HG02623 (cell line): ENCODE data around the gene IL11RA.
A peak's percentile ranks its signal among the peaks of the same experiment; 100 is the strongest.

ENCODE experiments used
- ATAC-seq: cut with Tn5 transposase; IDR thresholded peaks from one replicate; pipeline ENCODE4 v1.9.1; 2021; ENCODE audit warnings: moderate library complexity; ENCODE audit not compliant: unreplicated experiment

IL11RA gene

DNA sequence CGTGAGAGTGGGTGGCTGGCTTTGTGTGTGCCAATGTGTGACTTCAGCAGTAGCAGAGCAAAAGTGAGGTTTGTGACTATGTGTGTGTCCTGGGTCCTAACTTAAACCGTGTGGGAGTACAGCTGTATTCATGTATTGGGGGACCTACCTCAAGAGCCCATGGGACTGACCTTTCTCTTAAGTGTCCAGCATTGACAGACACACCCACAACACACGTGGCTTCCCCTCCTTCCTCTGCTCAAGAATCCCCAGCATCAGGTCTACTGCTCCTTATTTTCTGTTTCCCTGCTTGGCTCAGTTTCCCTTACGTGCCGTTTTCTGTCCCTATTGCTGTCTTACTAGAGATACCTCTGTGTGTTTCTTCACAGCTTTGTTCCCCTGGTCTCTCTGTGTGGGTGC lies 616 bp downstream of the IL11RA start:
- ATAC-seq, result no peak

DNA sequence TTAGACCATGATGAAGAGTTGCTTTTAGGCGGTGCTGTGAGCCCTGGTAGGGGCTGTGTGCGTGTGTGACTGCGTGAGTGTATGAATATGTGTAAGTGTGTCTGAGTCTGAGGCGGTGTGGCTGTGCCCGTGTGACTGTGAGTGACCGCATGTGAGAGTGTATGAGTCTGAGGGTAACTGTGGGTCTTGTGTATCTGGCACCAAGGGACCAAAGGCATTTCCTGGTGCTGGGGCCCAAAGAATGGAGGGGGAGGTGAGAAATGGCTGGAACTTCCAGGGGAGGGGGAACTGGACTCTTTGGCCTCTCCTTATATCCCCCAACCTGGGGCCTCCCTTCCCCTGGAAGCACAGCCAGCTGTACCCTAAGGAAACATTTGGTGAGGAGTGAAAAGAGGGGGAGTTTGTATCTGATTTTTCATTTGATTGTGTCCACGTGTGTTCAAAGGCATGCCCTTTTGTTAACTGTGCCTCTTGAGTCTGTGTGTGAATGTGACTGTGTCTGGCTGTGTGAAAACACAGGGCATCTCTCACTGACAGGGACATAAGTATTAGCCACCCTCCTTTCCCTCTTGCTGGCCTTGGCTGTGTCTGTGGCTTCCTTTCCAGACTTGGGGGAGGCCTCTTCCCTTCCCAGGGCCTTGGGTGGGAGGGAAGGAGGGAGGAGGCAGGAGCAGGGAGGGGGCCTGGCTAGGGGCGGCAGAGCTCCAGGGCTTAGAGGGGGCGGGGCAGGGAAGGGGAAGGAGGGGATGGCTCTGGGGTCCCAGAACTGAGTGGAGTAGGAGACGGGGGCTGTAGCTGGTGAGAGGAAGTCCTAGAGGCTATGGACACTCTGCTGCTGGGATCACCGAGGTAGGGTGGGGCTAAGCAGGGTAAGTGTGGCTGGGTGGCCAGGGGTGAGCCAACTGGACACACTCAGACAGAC lies 1.4 kb downstream of the IL11RA start:
- ATAC-seq, result no peak

DNA sequence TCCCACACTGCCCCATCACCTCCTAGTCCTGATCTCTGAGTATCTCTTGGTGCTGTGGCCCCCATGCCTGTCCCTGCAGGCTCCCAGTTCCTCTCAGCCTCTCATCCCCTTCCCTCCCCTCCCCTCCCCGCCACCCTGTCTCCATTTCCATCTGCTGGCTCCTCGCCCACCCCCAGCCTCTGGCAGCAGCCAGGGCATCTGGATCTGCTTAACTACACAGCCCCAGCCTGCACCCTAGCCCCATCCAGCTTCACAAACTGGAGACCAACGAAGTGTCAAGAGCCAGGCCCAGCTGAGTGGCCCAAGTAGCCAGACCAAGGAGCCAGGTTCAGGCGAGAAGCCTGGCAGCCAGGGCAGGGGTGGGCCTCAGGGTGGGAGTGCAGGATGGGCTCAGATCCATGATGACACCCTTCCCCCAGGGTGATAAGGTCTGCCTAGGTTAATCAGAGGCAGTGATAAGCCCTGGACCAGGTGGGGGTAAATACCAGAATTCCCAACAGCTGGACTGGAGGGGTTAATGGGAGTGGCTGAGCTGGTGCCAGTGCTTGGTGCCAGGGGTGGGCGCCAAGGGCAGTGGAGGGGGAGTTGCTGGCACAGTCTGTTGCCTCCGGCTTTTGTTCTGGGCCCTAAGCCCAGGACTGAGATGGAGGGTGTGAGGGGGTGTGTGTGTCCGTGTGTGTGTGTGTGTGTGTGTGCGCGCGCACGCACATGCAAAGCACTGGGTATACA lies 2.5 kb downstream of the IL11RA start:
- ATAC-seq, result no peak

DNA sequence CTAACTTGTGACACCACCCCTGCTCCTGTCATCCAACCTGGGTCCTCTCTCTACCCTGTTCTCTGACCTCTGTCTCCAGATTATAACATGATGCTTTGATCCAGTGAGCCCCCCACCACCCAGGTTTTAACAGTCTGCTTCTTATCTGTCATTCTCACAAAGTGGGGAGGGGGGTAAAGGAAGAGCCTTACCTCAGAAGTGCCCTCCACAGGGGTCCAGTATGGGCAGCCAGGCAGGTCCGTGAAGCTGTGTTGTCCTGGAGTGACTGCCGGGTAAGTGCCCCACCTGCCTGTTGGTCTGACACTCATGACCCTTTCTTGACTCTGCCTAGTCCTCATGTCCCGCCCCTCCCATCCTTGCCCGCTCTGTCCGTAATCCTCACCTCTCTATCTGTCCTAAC lies 3.4 kb downstream of the IL11RA start:
- no peak for ATAC-seq

DNA sequence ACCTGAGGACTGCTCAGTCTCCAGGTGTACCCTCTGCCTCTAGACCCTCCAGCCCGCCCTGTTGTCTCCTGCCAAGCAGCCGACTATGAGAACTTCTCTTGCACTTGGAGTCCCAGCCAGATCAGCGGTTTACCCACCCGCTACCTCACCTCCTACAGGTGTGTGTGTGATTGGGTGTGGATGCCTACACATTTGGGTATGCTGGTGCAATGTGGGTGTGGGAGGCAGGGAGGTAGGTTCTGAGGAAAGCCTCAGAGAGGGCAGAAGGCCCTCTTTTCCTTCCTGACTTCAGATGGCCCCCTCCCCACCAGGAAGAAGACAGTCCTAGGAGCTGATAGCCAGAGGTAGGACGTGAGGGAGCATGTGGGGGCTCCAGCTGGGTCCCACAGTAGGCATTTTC lies 5.0 kb downstream of the IL11RA start:
- ATAC-seq, result no peak

DNA sequence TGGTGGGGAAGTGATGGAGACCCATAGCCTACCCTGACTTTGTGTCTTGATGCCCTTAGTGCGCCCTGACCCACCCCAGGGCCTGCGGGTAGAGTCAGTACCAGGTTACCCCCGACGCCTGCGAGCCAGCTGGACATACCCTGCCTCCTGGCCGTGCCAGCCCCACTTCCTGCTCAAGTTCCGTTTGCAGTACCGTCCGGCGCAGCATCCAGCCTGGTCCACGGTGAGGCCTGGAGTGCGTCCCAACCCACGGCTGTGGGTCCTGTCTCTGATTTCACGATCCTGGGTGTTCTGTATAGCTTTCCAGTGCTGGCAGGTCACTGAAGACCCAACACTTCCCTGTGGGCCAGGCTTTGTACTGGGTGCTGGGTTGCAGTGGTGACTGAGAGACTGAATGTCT lies 6.5 kb downstream of the IL11RA start:
- no peak for ATAC-seq

DNA sequence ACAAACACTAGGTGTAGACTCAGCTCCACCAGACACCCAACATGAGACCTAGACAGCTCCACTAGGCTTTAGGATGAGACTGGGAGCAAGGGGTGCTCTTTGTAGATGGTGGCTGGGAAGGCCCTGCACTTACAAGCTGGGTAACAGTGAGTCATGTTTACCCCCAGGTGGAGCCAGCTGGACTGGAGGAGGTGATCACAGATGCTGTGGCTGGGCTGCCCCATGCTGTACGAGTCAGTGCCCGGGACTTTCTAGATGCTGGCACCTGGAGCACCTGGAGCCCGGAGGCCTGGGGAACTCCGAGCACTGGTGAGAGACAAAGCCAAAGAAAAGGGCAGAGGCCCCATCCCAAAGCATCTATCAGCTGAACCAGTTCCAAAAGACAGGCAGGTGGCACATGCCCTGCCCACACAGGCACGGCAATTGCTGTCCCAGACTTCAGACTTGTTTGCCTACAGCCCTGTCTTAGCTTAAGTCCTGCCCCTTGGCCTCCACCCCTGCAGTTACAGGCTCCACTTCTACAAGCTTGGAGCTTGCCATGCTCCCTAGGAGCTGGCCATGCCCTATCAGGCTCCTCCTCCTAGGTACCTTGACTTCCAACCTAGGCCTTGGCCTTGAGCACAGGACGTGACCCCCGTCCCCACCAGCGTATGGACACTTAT lies 7.7 kb downstream of the IL11RA start:
- ATAC-seq, result no peak

DNA sequence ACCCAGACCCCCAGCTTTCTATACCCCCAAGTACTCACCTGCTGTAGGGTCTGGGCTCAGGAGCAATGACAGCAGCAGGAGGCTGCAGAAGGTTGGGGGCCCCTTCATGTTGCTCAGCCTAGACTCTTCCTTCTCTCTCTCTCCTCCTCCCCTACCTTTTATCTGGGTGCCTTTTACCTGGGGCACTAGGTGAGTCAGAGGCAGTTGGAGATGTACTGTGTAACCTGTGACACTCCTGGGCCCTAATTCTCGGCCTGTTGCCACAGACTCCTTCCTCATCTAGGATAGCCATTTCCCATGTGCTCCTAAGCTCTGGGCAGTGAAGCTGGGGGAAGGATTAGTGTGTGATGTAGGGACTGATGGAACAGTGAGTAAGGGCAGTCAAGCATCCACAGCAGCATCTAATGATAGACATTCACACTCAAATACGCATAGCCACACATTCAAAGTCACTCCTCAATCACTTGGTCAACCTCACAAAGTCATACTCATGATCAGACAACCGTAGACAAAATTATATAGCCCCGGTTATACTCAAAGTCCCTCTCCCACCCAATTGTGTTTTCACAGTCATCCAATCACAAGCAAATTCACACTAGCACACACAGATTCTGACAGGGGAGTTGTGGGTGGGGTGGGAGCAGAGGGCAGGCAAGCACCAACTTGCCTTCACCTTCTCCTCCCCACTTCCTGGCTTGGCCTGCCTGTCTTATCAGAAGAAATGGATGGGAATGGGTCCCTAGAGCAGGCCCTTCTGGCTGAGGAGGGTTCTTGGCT lies 10.7 kb downstream of the IL11RA start, which contains the start of gene CCL27:
Gene CCL27 (minus strand): TSS at position 132 of the 777 bp plus-strand sequence. CDS start 24 bp downstream, at position 108.
- no peak for ATAC-seq

DNA sequence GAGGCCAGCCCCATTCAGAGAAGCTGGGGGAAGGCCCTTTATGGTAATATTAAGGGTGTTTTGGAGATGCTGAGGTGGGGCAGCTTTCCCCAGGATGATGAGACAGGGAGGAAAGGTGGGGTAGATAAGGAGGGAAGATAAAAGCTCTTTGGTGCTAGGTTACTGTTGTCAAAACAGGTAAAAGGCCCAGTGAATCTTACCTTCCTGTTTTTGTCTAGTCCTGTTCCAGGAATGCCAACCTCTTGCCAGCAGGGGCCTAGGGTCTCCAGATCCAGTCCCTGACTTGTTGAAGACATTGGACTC lies 11.3 kb downstream of the IL11RA start:
- no peak for ATAC-seq

DNA sequence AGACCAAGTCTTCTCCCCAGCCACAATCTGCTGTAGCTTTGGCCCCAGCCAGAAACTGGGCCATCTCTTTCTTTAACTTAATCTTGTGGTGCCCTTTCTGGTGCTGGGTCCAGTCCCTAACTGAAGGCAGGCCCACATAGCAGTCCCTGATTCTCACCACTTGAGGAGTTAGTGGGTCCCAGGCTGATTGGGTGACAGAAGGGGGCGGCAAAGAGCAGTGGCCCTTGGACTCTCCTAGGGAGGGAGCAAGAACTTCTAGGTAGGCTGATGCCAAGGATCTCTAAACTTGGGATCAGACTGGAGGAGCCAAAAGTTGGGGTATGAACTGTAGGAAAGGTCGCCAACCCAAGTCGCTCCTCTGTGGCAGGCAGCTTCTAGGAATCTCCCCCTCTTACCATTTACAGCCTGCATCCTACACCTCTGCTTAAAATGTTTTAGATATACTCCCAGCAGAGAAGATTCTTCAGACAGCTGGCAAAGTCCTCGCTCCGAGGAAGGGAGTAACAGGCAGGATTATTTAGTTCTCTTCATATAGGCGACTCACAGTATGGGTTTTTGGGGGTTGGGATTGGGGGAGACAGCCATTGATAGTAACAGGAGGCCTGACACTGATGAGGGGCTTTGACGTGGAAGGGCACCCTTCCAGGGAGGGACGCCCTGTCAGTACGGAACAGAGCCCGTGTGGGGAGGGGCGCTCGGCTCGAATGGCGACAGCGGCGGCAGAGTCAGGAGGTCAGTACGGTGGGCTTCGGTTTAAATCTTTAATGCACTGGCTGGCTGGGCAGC lies 12.5 kb downstream of the IL11RA start:
- ATAC-seq, result peak; percentile 37

DNA sequence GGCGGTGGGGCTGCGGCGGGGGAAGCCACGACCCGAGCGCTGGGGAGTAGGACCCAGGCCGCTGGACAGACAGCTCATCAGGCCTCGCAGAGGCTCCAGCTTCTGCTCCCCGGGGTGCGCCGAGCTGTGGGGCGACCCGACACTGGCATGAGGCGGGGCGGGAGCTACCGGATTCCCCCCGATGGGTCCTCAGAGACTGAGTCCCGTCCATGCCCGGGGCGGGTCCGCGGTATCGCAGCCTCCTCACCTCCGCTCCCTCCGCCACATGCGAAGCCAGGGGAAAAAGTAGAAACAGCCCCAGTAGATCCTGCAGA lies 13.0 kb downstream of the IL11RA start:
- ATAC-seq, result peak; percentile 26

DNA sequence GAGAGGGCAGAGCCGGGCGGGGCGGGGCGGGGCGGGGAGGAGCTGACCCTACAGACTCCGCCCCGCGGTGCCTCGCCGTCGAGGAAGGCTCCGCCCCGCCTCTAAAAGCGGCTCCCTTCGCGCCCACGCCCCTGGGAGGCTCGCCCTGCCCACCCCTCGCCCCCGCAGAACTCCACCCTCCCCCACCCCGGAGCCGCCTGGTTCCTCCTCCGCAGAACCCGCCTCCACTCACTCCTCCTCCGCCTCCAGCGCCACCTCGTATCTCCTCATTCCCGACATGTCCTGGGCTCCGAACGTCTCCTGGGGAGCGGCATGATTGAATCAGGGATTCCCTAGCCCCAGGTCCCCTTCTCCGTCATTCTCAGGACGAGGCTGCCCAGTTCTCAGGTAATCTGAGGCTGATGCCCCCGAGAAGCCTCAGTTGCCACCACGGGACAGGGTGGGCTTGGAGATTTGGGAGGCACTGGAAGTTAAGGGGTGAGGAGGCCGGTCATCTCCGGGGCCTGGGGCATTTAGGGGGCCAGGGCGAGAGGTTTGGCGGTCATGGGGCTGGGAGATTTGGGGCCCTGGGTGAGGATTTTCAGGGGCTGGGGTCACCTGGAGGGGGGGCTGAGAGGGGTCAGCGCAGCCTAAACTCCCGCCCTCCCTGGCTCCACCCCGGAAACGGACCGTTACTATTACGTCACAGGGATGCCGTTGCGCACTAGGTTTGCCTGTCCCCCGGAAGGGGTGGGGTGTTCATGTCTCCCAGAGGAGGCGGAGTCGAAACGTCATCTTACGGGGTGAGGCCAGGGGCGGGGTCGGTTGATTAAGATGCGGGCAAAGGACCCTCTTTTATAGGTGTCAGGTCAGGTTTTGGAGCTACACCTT lies 13.6 kb downstream of the IL11RA start:
- ATAC-seq, result peak; percentile 67

DNA sequence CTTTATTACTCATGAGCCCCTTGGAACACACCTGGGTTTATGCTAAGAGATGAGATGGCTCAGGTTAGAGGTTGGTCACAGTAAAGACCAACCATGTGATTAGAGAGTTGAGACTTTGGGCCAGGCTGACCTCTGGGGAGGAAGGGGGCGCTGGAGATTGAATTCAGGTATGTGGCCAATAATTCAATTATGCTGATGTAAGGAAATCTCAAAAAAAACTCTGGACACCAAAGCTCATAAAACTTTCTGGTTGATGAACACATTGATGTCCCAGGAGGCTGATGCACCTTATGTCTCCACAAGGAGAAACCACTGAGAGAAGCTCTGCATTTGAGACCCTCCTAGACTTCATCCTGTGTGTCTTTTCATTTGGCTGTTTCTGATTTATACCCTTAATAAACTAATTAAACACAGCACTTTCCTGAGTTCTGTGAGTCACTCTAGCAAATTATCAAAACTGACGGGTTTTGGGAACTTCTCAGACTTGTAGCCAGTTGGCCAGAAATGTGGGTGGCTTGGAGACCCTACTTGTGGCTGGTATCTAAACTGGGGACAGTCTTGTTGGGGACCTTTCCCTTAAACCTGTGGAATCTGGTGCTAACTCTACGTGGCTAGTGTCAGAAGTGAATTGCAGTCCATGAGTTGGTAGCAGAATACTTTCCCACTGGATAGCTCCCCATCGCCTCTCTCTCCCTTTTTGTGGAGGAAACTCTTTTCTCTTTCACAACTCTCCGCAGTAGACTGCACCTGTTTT lies 18.0 kb downstream of the IL11RA start:
- ATAC-seq, result no peak

DNA sequence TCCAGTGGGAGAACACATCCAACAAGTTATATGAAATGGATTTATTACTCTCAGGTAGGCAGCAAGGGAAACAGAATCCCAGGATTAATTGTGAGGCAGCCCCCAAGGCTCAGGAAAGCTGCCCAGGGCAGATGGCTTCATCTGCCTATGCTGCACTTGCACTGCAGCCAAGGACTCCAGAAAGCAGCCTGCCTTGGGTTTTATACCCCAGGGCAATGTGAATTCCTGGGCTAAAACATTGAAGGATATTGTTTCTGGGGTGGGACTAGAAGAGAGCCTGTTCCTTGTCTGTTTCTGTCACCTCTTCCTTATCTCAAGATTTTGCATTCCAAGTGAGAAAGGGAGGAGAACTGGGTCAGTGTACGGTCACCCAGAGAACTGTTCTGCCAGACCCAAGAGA lies 19.3 kb downstream of the IL11RA start:
- no peak for ATAC-seq

DNA sequence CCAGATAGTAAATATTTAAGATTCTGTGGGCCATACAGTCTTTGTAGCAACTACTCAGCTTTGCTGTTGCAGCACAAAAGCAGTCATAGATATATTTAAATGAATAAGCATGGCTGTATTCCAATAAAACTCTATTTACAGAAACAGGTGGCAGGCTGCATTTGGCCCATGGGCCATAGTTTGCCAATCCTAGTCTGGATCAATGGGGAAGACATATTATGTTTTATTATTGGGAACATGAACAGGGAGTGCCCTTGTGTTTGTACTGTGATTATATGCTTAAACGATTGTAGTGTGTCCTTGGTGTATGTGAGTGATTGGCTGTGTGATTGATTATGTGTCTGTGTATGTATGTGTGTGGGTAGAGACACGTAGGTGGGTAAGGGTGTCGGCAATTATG lies 22.5 kb downstream of the IL11RA start:
- ATAC-seq, result no peak

DNA sequence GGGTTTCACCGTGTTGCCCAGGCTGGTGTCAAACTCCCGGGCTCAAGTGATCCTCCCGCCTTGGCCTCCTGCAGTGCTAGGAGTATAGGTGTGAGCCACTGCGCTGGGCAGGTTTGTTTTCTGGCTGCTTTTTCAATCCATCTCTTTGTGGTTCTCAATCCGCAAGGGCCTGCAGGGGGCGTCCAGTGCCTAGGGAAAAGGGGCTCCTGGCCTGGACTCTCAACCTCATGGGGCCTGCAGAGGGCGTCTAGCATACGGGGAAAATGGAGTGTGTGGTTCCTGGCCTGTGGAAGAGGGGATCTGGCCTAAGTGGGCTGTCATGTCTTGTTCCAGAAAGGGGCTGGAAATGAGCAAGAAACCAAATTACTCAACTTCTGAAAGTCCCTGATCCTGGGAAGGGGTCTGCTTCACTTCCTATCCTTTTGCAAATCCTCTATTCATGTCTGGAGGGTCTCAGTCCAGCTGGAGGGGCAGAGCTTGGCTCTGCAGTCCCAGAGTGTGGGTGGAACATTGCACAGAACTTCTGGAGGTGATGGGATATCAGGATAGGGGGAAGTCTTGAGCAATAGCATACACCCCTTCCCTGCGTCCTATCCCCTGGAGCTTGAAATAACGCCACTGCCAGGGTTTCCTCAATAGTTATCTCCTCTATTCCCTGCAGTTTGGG lies 23.2 kb downstream of the IL11RA start:
- no peak for ATAC-seq

DNA sequence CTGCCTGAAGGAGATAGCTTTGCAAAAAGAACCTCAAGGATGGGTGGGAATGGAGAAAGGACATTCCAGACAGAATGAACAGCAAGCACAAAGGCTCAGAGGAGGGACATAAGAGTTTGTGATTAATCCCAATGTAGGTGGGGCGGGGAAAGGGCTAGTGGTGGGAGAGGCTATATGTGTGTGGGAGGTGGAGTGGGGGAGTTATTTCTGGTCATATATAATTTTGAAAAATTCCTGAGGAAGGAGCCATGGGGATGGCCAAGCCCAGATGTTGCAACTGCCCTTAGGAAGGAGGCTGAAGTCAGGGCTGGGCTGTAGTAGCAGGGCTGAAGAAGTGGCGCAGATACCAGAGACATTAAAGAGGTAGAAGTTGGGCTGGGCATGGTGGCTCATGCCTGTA lies 23.9 kb downstream of the IL11RA start:
- no peak for ATAC-seq

DNA sequence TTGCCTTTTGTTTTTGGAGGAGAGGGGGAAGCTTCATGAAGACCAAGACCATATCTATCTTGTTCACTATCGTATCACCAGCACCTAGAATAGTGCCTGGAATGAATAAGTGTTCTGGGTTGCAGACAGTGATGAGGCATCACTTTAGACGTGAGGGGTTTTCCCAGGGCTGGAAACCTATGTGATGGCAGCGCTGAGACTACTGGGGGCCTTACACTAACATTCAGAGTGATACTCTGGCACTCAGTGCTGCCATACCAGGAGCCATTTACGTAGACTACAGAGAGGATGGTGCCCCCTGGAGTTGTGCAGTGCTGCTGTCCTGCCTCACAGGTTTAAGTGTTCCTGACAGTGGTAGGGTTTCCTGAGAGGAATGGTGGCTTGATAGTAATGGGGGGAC lies 32.2 kb downstream of the IL11RA start:
- no peak for ATAC-seq
